HEK293T (cell line): Measurements from ENCODE around the gene GOLIM4.

Source experiments
- CTCF ChIA-PET: fragments of 350-600 bp; formaldehyde crosslinking; extraction: SDS; loops from one replicate; lab custom pipeline; 2021; ENCODE audit warnings: antibody characterized with exemption, inconsistent platforms; lab: Yijun Ruan, JAX
- POLR2A ChIA-PET: fragments of 350-600 bp; formaldehyde crosslinking; extraction: SDS; loops from one replicate; lab custom pipeline; 2020; ENCODE audit warnings: antibody characterized with exemption, inconsistent platforms; lab: Yijun Ruan, JAX
- DNase-seq: peaks from one replicate; pipeline ENCODE4 v3.0.0; 2012; ENCODE audit warnings: mixed read lengths; ENCODE audit errors: extremely low spot score
- ARNT ChIP-seq: fragments of 450-650 bp; IDR thresholded peaks from 2 replicates; pipeline ENCODE4 v1.6.1; 2017; ENCODE audit warnings: mild to moderate bottlenecking
- BHLHE40 ChIP-seq: fragments of 450-650 bp; IDR thresholded peaks from 2 replicates; pipeline ENCODE4 v1.6.1; 2016; ENCODE audit warnings: mild to moderate bottlenecking, moderate library complexity, borderline replicate concordance
- CTBP1 ChIP-seq: fragments of 450-650 bp; IDR thresholded peaks from 2 replicates; pipeline ENCODE4 v1.6.1; 2016; ENCODE audit warnings: borderline replicate concordance
- ELF4 ChIP-seq: fragments of 450-650 bp; IDR thresholded peaks from 2 replicates; pipeline ENCODE4 v1.6.1; 2017; ENCODE audit warnings: antibody characterized with exemption
- FOXA1 ChIP-seq: fragments of 450-650 bp; IDR thresholded peaks from 2 replicates; pipeline ENCODE4 v1.6.1; 2016; ENCODE audit warnings: mild to moderate bottlenecking
- FOXK2 ChIP-seq: fragments of 450-650 bp; IDR thresholded peaks from 2 replicates; pipeline ENCODE4 v1.6.1; 2016; ENCODE audit warnings: mild to moderate bottlenecking
- FOXM1 ChIP-seq: fragments of 450-650 bp; IDR thresholded peaks from 2 replicates; pipeline ENCODE4 v1.6.1; 2017; ENCODE audit warnings: mild to moderate bottlenecking, borderline replicate concordance
- HDGF ChIP-seq: fragments of 450-650 bp; IDR thresholded peaks from 2 replicates; pipeline ENCODE4 v1.6.1; 2017; ENCODE audit warnings: antibody characterized with exemption, borderline replicate concordance
- L3MBTL2 ChIP-seq: fragments of 450-650 bp; conservative IDR thresholded peaks from 2 replicates; pipeline ENCODE4 v1.6.1; 2016; ENCODE audit warnings: mild to moderate bottlenecking
- LEF1 ChIP-seq: fragments of 450-650 bp; IDR thresholded peaks from 2 replicates; pipeline ENCODE4 v1.6.1; 2017; ENCODE audit warnings: mild to moderate bottlenecking, borderline replicate concordance
- NFRKB ChIP-seq: fragments of 450-650 bp; IDR thresholded peaks from 2 replicates; pipeline ENCODE4 v1.6.1; 2016; ENCODE audit warnings: mild to moderate bottlenecking, moderate library complexity
- SP1 ChIP-seq: fragments of 450-650 bp; IDR thresholded peaks from 2 replicates; pipeline ENCODE4 v1.6.1; 2017
- SUZ12 ChIP-seq: fragments of 450-650 bp; IDR thresholded peaks from 2 replicates; pipeline ENCODE4 v1.6.1; 2016; ENCODE audit warnings: mild to moderate bottlenecking
- TARDBP ChIP-seq: fragments of 450-650 bp; IDR thresholded peaks from 2 replicates; pipeline ENCODE4 v1.6.1; 2016
- ZNF384 ChIP-seq: fragments of 450-650 bp; IDR thresholded peaks from 2 replicates; pipeline ENCODE4 v1.6.1; 2016
- TF ChIP-seq, protein P1 (sequence below): fragments of 450-650 bp; IDR thresholded peaks from 2 replicates; pipeline ENCODE4 v1.6.1; 2016

Gene GOLIM4

DNA sequence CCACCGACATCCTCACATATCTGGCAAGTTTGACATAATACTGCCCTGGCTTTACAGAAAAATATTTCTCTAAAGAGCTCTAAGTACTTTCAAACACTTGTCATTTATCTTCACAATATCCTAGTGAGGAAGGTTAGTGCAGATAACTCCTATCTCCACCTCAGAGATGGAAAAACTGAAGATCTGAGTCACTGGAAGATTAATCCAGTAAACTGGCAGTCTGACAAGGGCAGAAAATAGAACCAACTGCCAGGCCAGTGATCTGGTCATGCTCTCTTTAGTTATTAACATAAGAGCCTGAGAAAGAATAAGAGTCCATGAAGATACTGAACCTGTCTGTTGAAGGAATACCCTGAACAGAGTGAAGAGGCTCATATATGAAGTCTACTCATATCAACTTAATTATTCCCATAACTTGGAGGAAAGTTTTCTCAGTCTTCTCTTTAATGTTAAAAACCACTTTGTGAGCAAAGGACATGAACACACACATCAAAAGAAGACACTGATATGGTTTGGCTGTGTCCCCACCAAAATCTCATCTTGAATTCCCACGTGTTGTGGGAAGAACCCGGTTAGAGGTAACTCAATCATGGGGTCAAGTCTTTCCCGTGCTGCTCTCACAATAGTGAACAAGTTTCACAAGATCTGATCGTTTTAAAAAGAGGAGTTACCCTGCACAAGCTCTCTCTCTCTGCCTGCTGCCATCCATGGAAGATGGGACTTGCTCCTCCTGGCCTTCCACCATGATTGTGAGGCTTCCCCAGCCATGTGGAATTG lies 61.4 kb downstream of the GOLIM4 start:
- TF ChIP-seq FOXA1 = no peak
- TF ChIP-seq HDGF = no peak
- no peak for TF ChIP-seq CTBP1
- TF ChIP-seq, protein P1, sequence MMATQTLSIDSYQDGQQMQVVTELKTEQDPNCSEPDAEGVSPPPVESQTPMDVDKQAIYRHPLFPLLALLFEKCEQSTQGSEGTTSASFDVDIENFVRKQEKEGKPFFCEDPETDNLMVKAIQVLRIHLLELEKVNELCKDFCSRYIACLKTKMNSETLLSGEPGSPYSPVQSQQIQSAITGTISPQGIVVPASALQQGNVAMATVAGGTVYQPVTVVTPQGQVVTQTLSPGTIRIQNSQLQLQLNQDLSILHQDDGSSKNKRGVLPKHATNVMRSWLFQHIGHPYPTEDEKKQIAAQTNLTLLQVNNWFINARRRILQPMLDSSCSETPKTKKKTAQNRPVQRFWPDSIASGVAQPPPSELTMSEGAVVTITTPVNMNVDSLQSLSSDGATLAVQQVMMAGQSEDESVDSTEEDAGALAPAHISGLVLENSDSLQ = no peak
- TF ChIP-seq SUZ12 = no peak
- no peak for TF ChIP-seq SP1
- no peak for TF ChIP-seq ELF4
- TF ChIP-seq ZNF384 = no peak
- TF ChIP-seq L3MBTL2 = no peak
- no peak for TF ChIP-seq ARNT
- TF ChIP-seq NFRKB = no peak
- no peak for TF ChIP-seq TARDBP
- no peak for TF ChIP-seq FOXK2
- TF ChIP-seq LEF1 = no peak
- TF ChIP-seq FOXM1 = no peak
- TF ChIP-seq BHLHE40 = no peak
- CTCF ChIA-PET = no interaction called here
- no peak for DNase-seq
- POLR2A ChIA-PET = no interaction called here

DNA sequence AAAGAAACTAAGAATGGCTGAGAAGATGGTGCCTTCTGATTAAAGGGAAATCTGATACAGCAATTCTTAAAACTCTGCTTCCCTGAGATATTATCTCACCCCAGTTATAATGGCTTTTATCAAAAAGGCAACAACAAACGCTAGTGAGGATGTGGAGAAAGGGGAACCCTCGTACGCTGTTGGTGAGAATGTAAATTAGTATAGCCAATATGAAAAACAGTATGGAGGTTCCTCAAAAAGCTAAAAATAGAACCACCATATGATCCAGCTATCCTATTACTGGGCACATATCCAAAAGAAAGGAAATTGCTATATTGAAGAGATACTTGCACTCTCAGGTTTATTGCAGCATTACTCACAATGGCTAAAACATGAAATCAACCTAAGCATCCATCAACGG lies 65.1 kb downstream of the GOLIM4 start:
- CTCF ChIA-PET = no interaction called here
- POLR2A ChIA-PET = no interaction called here
- TF ChIP-seq SUZ12 = no peak
- TF ChIP-seq FOXK2 = no peak
- no peak for TF ChIP-seq ARNT
- no peak for TF ChIP-seq ZNF384
- TF ChIP-seq ELF4 = no peak
- no peak for TF ChIP-seq TARDBP
- TF ChIP-seq CTBP1 = no peak
- no peak for TF ChIP-seq L3MBTL2
- no peak for DNase-seq

DNA sequence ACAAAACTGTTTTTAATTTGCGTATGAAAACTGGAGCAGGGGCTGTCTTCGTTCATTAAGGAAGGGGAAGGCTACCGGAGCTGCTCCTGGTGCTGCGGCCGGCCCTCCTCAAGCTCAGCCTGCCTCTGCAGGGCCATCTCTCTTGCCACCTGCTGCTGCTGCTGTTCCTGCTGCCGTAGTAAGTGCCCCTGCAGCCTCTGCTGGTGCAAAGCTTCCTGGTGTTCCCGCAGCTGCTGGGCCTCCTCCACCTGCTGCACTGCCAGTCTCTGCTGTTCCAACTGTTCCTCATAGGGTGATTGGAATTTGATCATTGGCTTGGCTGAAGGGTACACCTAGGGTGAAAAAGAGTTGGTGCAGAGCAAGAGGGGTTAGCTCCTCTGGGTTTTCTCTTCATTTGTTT lies 66.0 kb downstream of the GOLIM4 start:
- DNase-seq = no peak
- TF ChIP-seq HDGF = no peak
- no peak for TF ChIP-seq SP1
- TF ChIP-seq TARDBP = no peak
- no peak for TF ChIP-seq LEF1
- POLR2A ChIA-PET = no interaction called here
- CTCF ChIA-PET = no interaction called here

DNA sequence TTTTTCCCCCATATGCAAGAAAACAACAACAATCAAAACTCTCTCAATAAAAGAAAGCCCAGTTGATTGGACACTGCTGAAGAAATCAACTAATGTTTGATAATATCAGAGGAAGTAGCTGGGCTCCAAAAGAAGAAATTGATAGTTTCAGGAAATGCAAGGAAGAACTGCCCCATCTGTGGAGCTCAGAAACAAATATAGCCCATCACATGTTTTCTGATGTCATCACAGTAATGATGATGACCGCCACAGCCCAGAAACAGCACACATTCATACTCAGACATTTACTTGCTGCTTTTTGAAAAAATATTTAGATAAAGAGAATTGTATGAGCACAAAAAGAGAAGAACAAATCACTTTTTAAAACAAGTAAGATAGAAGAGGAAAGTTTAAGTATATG lies 67.6 kb downstream of the GOLIM4 start:
- CTCF ChIA-PET = no interaction called here
- TF ChIP-seq ARNT = no peak
- no peak for TF ChIP-seq ZNF384
- no peak for TF ChIP-seq LEF1
- TF ChIP-seq, protein P1 = no peak
- TF ChIP-seq L3MBTL2 = no peak
- TF ChIP-seq CTBP1 = no peak
- TF ChIP-seq FOXK2 = no peak
- TF ChIP-seq SP1 = no peak
- no peak for TF ChIP-seq HDGF
- no peak for TF ChIP-seq FOXM1
- TF ChIP-seq SUZ12 = no peak
- no peak for TF ChIP-seq FOXA1
- TF ChIP-seq NFRKB = no peak
- TF ChIP-seq TARDBP = no peak
- no peak for TF ChIP-seq ELF4
- no peak for DNase-seq
- POLR2A ChIA-PET = no interaction called here

DNA sequence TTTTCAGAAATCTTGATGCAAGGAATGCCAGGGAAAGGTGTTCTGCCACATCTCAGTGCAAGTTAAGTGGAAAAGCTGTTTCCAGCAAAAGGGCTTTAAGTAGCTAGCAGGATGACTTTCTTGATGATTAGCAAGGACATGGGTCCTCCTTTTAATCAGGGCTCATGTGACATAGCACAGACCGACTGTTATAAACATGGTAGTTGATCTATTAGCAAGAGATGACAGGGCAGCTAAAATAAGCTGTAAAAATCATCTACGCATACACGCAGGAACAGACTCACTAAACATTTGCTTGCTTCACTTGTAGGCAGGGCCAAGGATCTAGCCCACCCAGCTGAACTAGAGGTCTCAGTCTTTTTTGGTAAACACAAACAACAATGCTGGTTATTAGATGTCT lies 69.0 kb downstream of the GOLIM4 start:
- CTCF ChIA-PET = no interaction called here
- no peak for TF ChIP-seq NFRKB
- TF ChIP-seq, protein P1 = no peak
- POLR2A ChIA-PET = no interaction called here
- DNase-seq = no peak

DNA sequence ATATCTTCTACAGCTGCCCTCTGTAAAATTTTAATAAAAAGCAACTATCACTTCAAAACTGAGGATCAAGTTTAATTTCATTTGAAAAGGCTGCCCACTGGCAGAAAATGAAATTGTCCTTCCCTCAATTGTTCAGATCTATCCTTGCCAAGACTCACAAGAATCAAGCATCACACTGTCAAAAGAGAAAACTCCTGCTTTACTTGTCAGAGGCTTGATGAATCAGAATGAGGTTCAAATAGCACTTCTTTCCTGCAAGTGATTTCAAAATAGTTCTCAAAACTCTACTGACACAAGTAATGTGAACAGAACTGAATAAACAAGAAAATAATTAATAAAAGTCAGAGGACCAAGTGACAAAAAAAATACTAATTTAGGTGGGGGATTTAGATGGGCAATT lies 70.6 kb downstream of the GOLIM4 start:
- CTCF ChIA-PET = no interaction called here
- POLR2A ChIA-PET = no interaction called here
- TF ChIP-seq FOXK2 (no peak), HDGF (no peak)
- DNase-seq = no peak

DNA sequence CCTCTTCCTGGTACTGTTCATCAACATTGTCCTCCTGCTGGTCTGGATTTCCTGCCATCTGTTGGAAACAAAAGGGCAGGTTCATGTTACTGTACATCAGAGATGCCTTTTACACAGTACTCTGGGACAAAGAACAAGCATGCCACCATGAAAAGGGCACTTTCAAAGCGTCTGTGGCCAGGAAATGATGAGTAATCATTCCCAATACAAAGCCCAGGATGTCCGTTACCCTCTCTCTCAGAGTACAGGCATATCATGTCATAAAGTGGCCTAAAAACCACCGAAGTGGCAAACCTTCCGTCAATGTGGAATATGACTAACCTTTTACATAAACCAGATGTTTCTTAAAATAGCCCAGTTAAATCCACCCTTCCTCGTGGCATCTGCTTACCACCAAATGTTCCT lies 71.2 kb downstream of the GOLIM4 start:
- no peak for DNase-seq
- POLR2A ChIA-PET = no interaction called here

More for the DNA sequence above, 71.2 kb downstream of the GOLIM4 start:
- TF ChIP-seq ARNT (no peak), TARDBP (no peak), FOXA1 (no peak), FOXM1 (no peak), SUZ12 (no peak), ZNF384 (no peak), L3MBTL2 (no peak), ELF4 (no peak), NFRKB (no peak), SP1 (no peak), FOXK2 (no peak), HDGF (no peak), CTBP1 (no peak), BHLHE40 (no peak), LEF1 (no peak)
- TF ChIP-seq, protein P1 = no peak
- CTCF ChIA-PET = no interaction called here
